Activated T-cell treated with anti-CD3 and anti-CD28 coated beads, Interleukin-2, amount 50 U/mL, for 4 hours (primary cell): ENCODE results near the gene TRIM38. TPM values are rescaled to one million over a fixed set of nuclear protein-coding genes. Genes with fewer than 3 reads are reported as not detected.

Source experiments
- ATAC-seq, 2 donors: fragments of 200-7000 bp; cut with Tn5 transposase; one replicate each; pipeline ENCODE4 v1.10.0; 2021
- DNase-seq: peaks from one replicate; pipeline ENCODE4 v3.0.0-alpha.2; 2020
- H3K27me3 Mint-ChIP-seq: one replicate; pipeline ENCODE4 v1.8.0; 2021; ENCODE audit warnings: low read depth, mixed read lengths
- H3K36me3 Mint-ChIP-seq: one replicate; pipeline ENCODE4 v1.8.0; 2022; ENCODE audit warnings: mixed read lengths; ENCODE audit not compliant: insufficient read depth
- H3K4me1 Mint-ChIP-seq: one replicate; pipeline ENCODE4 v1.8.0; 2021; ENCODE audit warnings: low read depth, mixed read lengths
- H3K4me3 Mint-ChIP-seq: one replicate; pipeline ENCODE4 v1.8.0; 2021; ENCODE audit warnings: mild to moderate bottlenecking, moderate library complexity, mixed read lengths
- H3K9me3 Mint-ChIP-seq: one replicate; pipeline ENCODE4 v1.8.0; 2021; ENCODE audit warnings: mixed read lengths
- total RNA-seq, 3 donors: library from RNA; stranded (reverse); gene quantifications; one replicate each; pipeline ENCODE4 v1.2.1, GENCODE V29; 2021

TRIM38 gene
- total RNA-seq, 3 donors from 2014 or later = 9.3 to 14.5 (median 11.3) TPM

- no peak for ATAC-seq
- no peaks in the 10 kb centered on the region for H3K27me3 Mint-ChIP-seq
- no peaks in the 10 kb centered on the region for H3K9me3 Mint-ChIP-seq
- DNase-seq = no peak
- H3K4me1 Mint-ChIP-seq = peaks cover 56% of the 10 kb centered on the region
- no peak overlapping the region for H3K4me3 Mint-ChIP-seq
- no peaks in the 10 kb centered on the region for H3K36me3 Mint-ChIP-seq
Measured at GRCh38 chr6:26028212-26028745, 65.7 kb downstream of the TRIM38 start.

GRCh38 chr6:26028746-26029569 lies 66.4 kb downstream of the TRIM38 start:
- Mint-ChIP-seq H3K4me3 (no peak overlapping the region), H3K4me1 (peaks cover 63% of the 10 kb centered on the region)

GRCh38 chr6:26029570-26029856 lies 66.9 kb downstream of the TRIM38 start:
- ATAC-seq = no peak
- no peak for DNase-seq
- H3K36me3 Mint-ChIP-seq = no peaks in the 10 kb centered on the region
- H3K27me3 Mint-ChIP-seq = no peaks in the 10 kb centered on the region
- H3K4me1 Mint-ChIP-seq = peaks cover 69% of the 10 kb centered on the region
- no peak overlapping the region for H3K4me3 Mint-ChIP-seq
- no peaks in the 10 kb centered on the region for H3K9me3 Mint-ChIP-seq

More at GRCh38 chr6:26028746-26029569, 66.4 kb downstream of the TRIM38 start:
- H3K27me3 Mint-ChIP-seq = no peaks in the 10 kb centered on the region
- no peaks in the 10 kb centered on the region for H3K9me3 Mint-ChIP-seq
- ATAC-seq (no peak), DNase-seq (no peak)
- no peaks in the 10 kb centered on the region for H3K36me3 Mint-ChIP-seq

GRCh38 chr6:26029857-26030653 lies 67.5 kb downstream of the TRIM38 start:
- no peaks in the 10 kb centered on the region for H3K27me3 Mint-ChIP-seq
- no peak overlapping the region for H3K4me3 Mint-ChIP-seq
- H3K9me3 Mint-ChIP-seq = no peaks in the 10 kb centered on the region

GRCh38 chr6:26030716-26031115 lies 68.1 kb downstream of the TRIM38 start:
- no peak for DNase-seq
- peaks cover 65% of the 10 kb centered on the region for H3K4me1 Mint-ChIP-seq

More at GRCh38 chr6:26029857-26030653, 67.5 kb downstream of the TRIM38 start:
- DNase-seq = no peak
- H3K4me1 Mint-ChIP-seq = peaks cover 70% of the 10 kb centered on the region
- no peaks in the 10 kb centered on the region for H3K36me3 Mint-ChIP-seq
- ATAC-seq = no peak

GRCh38 chr6:26031151-26031594 lies 68.6 kb downstream of the TRIM38 start:
- DNase-seq = no peak
- Mint-ChIP-seq H3K4me3 (peak overlapping the region; percentile 86), H3K9me3 (no peaks in the 10 kb centered on the region), H3K4me1 (peaks cover 61% of the 10 kb centered on the region), H3K27me3 (no peaks in the 10 kb centered on the region), H3K36me3 (no peaks in the 10 kb centered on the region)
- no peak for ATAC-seq

More at GRCh38 chr6:26030716-26031115, 68.1 kb downstream of the TRIM38 start:
- Mint-ChIP-seq H3K9me3 (no peaks in the 10 kb centered on the region), H3K36me3 (no peaks in the 10 kb centered on the region), H3K27me3 (no peaks in the 10 kb centered on the region), H3K4me3 (no peak overlapping the region)
- no peak for ATAC-seq

- Mint-ChIP-seq H3K4me1 (peaks cover 55% of the 10 kb centered on the region), H3K4me3 (peak overlapping the region; percentile 86), H3K36me3 (no peaks in the 10 kb centered on the region), H3K27me3 (no peaks in the 10 kb centered on the region), H3K9me3 (no peaks in the 10 kb centered on the region)
- DNase-seq (peak; percentile 74), ATAC-seq (peak; percentile 76 to 79)
Measured at GRCh38 chr6:26031595-26032339, 69.2 kb downstream of the TRIM38 start.

GRCh38 chr6:26032340-26033084 lies 69.9 kb downstream of the TRIM38 start:
- Mint-ChIP-seq H3K36me3 (no peaks in the 10 kb centered on the region), H3K27me3 (no peaks in the 10 kb centered on the region), H3K9me3 (no peaks in the 10 kb centered on the region), H3K4me1 (peaks cover 47% of the 10 kb centered on the region), H3K4me3 (peak overlapping the region; percentile 86)
- ATAC-seq (no peak), DNase-seq (no peak)

GRCh38 chr6:26033085-26033940 lies 70.7 kb downstream of the TRIM38 start:
- H3K27me3 Mint-ChIP-seq = no peaks in the 10 kb centered on the region
- ATAC-seq = peak; percentile 75 to 76
- H3K9me3 Mint-ChIP-seq = no peaks in the 10 kb centered on the region
- DNase-seq = peak; percentile 29
- no peaks in the 10 kb centered on the region for H3K36me3 Mint-ChIP-seq
- H3K4me3 Mint-ChIP-seq = peak overlapping the region; percentile 86
- H3K4me1 Mint-ChIP-seq = peaks cover 42% of the 10 kb centered on the region

GRCh38 chr6:26033941-26034354 lies 71.3 kb downstream of the TRIM38 start:
- DNase-seq = no peak
- no peaks in the 10 kb centered on the region for H3K9me3 Mint-ChIP-seq
- no peaks in the 10 kb centered on the region for H3K36me3 Mint-ChIP-seq
- peak overlapping the region; percentile 86 for H3K4me3 Mint-ChIP-seq
- H3K27me3 Mint-ChIP-seq = no peaks in the 10 kb centered on the region
- H3K4me1 Mint-ChIP-seq = peaks cover 38% of the 10 kb centered on the region
- no peak for ATAC-seq

- Mint-ChIP-seq H3K27me3 (no peaks in the 10 kb centered on the region), H3K4me1 (peaks cover 38% of the 10 kb centered on the region), H3K4me3 (no peak overlapping the region), H3K9me3 (no peaks in the 10 kb centered on the region), H3K36me3 (no peaks in the 10 kb centered on the region)
- ATAC-seq = no peak
- DNase-seq = no peak
Measured at GRCh38 chr6:26034905-26035304, 72.3 kb downstream of the TRIM38 start.
